ENCODE data around the gene LCOR.

The LCOR gene

GRCh38 chr10:96858706-96859050 lies 26.6 kb downstream of the LCOR start:
- Histone ChIP-seq H3K4me1 (ENCODE audit: control insufficient read depth, low read depth, low read length) (peaks cover 15% of the 10 kb centered on the region), H3K4me3 (ENCODE audit: low read length) (no peak overlapping the region), H3K36me3 (ENCODE audit: control insufficient read depth, low read depth, low read length) (peaks cover 5% of the 10 kb centered on the region), H3K9ac (ENCODE audit: low read length) (no peak overlapping the region), H3K9me3 (ENCODE audit: control insufficient read depth, low read depth, low read length) (no peaks in the 10 kb centered on the region), H3K27me3 (ENCODE audit: control insufficient read depth, insufficient read depth, low read length) (no peaks in the 10 kb centered on the region), H3K27ac (ENCODE audit: low read length) (no peak overlapping the region)

DNA sequence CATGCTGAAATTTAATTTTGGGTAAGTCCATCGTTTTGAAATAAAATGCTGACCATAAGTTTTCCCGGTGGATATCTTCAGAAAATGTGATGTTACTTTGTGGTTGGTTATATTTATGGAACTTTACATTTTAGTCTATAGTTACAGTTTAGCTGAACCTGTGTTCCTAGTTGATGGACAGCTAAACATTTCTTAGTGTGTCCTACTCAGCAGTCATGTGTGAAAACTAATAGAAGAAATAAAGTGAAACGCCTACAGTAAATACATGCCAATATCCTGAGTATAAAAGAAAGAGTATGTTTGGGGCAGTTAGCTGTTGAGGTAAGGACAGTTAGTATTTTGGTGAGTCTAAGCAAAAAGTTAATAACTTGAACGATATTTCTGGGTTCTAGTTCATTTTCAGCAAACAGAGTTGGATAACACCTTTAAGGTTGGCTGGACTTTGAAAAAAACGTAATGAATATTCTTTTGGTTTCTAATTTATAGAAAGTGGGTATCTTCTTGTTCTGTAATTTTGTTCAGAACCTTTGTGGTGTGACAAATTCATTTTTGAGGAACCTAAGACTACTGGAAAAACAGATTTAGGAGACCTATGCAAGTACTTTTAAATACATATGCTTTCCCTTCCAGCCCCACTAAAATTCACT lies 28.7 kb downstream of the LCOR start:
- Histone ChIP-seq H3K9me3 (ENCODE audit: control insufficient read depth, low read depth, low read length) (no peaks in the 10 kb centered on the region), H3K9ac (ENCODE audit: low read length) (no peak overlapping the region), H3K36me3 (ENCODE audit: control insufficient read depth, low read depth, low read length) (peaks cover 5% of the 10 kb centered on the region), H3K27ac (ENCODE audit: low read length) (no peak overlapping the region), H3K4me1 (ENCODE audit: control insufficient read depth, low read depth, low read length) (peaks cover 15% of the 10 kb centered on the region), H3K27me3 (ENCODE audit: control insufficient read depth, insufficient read depth, low read length) (no peaks in the 10 kb centered on the region), H3K4me3 (ENCODE audit: low read length) (no peak overlapping the region)

- Histone ChIP-seq H3K4me1 (ENCODE audit: control insufficient read depth, low read depth, low read length) (no peaks in the 10 kb centered on the region), H3K9ac (ENCODE audit: low read length) (no peak overlapping the region), H3K36me3 (ENCODE audit: control insufficient read depth, low read depth, low read length) (peaks cover under 1% of the 10 kb centered on the region), H3K27ac (ENCODE audit: low read length) (no peak overlapping the region), H3K27me3 (ENCODE audit: control insufficient read depth, insufficient read depth, low read length) (no peaks in the 10 kb centered on the region), H3K4me3 (ENCODE audit: low read length) (no peak overlapping the region), H3K9me3 (ENCODE audit: control insufficient read depth, low read depth, low read length) (no peaks in the 10 kb centered on the region)
Observed at GRCh38 chr10:96863922-96864543, 31.9 kb downstream of the LCOR start.

GRCh38 chr10:96873086-96873485 lies 41.0 kb downstream of the LCOR start:
- Histone ChIP-seq H3K27ac (ENCODE audit: low read length) (no peak overlapping the region), H3K27me3 (ENCODE audit: control insufficient read depth, insufficient read depth, low read length) (no peaks in the 10 kb centered on the region), H3K36me3 (ENCODE audit: control insufficient read depth, low read depth, low read length) (no peaks in the 10 kb centered on the region), H3K9me3 (ENCODE audit: control insufficient read depth, low read depth, low read length) (no peaks in the 10 kb centered on the region), H3K4me3 (ENCODE audit: low read length) (no peak overlapping the region), H3K9ac (ENCODE audit: low read length) (no peak overlapping the region), H3K4me1 (ENCODE audit: control insufficient read depth, low read depth, low read length) (no peaks in the 10 kb centered on the region)

GRCh38 chr10:96873756-96874467 lies 41.8 kb downstream of the LCOR start:
- no peaks in the 10 kb centered on the region for H3K36me3 ChIP-seq (ENCODE audit: control insufficient read depth, low read depth, low read length)
- H3K27me3 ChIP-seq (ENCODE audit: control insufficient read depth, insufficient read depth, low read length): no peaks in the 10 kb centered on the region
- H3K9ac ChIP-seq (ENCODE audit: low read length): no peak overlapping the region
- H3K4me1 ChIP-seq (ENCODE audit: control insufficient read depth, low read depth, low read length): no peaks in the 10 kb centered on the region
- H3K9me3 ChIP-seq (ENCODE audit: control insufficient read depth, low read depth, low read length): no peaks in the 10 kb centered on the region
- no peak overlapping the region for H3K27ac ChIP-seq (ENCODE audit: low read length)
- H3K4me3 ChIP-seq (ENCODE audit: low read length): no peak overlapping the region

GRCh38 chr10:96878057-96878456 lies 46.0 kb downstream of the LCOR start:
- no peaks in the 10 kb centered on the region for H3K9me3 ChIP-seq (ENCODE audit: control insufficient read depth, low read depth, low read length)
- H3K27ac ChIP-seq (ENCODE audit: low read length): no peak overlapping the region
- H3K4me1 ChIP-seq (ENCODE audit: control insufficient read depth, low read depth, low read length): no peaks in the 10 kb centered on the region
- no peak overlapping the region for H3K4me3 ChIP-seq (ENCODE audit: low read length)
- H3K9ac ChIP-seq (ENCODE audit: low read length): no peak overlapping the region
- H3K36me3 ChIP-seq (ENCODE audit: control insufficient read depth, low read depth, low read length): no peaks in the 10 kb centered on the region
- H3K27me3 ChIP-seq (ENCODE audit: control insufficient read depth, insufficient read depth, low read length): no peaks in the 10 kb centered on the region

DNA sequence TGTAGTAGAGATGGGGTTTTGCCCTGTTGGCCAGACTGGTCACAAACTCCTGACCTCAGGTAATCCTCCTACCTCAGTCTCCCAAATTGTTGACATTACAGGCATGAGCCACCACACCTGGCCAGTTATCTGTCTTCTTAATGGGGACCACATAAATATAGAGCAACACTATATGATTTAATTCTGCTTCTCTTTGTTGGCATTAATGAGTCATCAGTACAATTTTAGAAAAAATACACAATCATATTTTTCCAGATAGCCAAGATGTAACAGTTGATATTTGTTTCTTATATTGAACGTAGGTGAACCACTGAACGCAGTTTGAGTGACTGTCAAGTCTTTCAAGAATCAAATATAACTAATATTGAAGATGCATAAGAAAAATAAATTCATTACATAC lies 48.5 kb downstream of the LCOR start:
- no peak overlapping the region for H3K9ac ChIP-seq (ENCODE audit: low read length)
- H3K27me3 ChIP-seq (ENCODE audit: control insufficient read depth, insufficient read depth, low read length): no peaks in the 10 kb centered on the region
- no peaks in the 10 kb centered on the region for H3K4me1 ChIP-seq (ENCODE audit: control insufficient read depth, low read depth, low read length)
- H3K9me3 ChIP-seq (ENCODE audit: control insufficient read depth, low read depth, low read length): no peaks in the 10 kb centered on the region
- no peak overlapping the region for H3K4me3 ChIP-seq (ENCODE audit: low read length)
- H3K36me3 ChIP-seq (ENCODE audit: control insufficient read depth, low read depth, low read length): no peaks in the 10 kb centered on the region
- no peak overlapping the region for H3K27ac ChIP-seq (ENCODE audit: low read length)

DNA sequence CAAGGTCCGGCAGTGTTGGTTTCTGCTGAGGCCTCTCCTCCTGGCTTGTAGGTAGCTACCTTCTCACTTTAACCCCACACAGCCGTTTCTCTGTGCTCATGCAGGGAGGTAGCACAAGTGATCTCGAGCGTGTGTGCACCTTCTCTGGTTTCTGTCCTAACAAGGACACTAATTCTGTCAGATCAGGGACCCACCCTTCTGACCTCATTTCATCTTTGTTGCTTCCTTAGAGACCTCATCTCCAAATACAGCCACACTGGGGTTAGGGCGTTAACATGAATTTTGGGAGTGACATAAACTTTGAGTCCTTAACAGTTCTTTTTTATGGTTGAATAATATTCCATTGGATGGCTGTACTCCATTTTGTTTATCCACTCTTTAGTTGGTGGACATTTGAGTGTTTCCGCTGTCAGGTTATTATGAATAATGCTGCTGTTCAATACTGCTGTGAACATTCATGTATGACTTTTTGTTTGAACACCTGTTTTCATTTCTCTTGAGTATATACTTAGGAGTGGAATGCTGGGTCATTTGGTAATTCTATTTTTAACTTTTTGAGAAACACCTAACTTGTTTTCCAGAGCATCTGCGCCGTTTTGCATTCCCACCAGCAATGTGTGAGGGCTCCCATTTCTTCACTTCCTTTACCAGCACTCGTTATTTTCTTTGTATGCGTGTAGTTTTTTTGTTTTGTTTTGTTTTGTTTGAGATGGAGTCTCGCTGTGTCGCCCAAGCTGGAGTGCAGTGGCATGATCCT lies 57.5 kb downstream of the LCOR start:
- H3K9ac ChIP-seq (ENCODE audit: low read length): no peak overlapping the region
- peaks cover 7% of the 10 kb centered on the region for H3K36me3 ChIP-seq (ENCODE audit: control insufficient read depth, low read depth, low read length)
- no peaks in the 10 kb centered on the region for H3K9me3 ChIP-seq (ENCODE audit: control insufficient read depth, low read depth, low read length)
- no peak overlapping the region for H3K4me3 ChIP-seq (ENCODE audit: low read length)
- no peaks in the 10 kb centered on the region for H3K27me3 ChIP-seq (ENCODE audit: control insufficient read depth, insufficient read depth, low read length)
- no peak overlapping the region for H3K27ac ChIP-seq (ENCODE audit: low read length)
- peaks cover 3% of the 10 kb centered on the region for H3K4me1 ChIP-seq (ENCODE audit: control insufficient read depth, low read depth, low read length)

GRCh38 chr10:96890172-96890513 lies 58.0 kb downstream of the LCOR start:
- Histone ChIP-seq H3K4me1 (ENCODE audit: control insufficient read depth, low read depth, low read length) (peaks cover 3% of the 10 kb centered on the region), H3K9me3 (ENCODE audit: control insufficient read depth, low read depth, low read length) (no peaks in the 10 kb centered on the region), H3K9ac (ENCODE audit: low read length) (no peak overlapping the region), H3K36me3 (ENCODE audit: control insufficient read depth, low read depth, low read length) (peaks cover 7% of the 10 kb centered on the region), H3K4me3 (ENCODE audit: low read length) (no peak overlapping the region), H3K27me3 (ENCODE audit: control insufficient read depth, insufficient read depth, low read length) (no peaks in the 10 kb centered on the region), H3K27ac (ENCODE audit: low read length) (no peak overlapping the region)

GRCh38 chr10:96890580-96890979 lies 58.5 kb downstream of the LCOR start:
- H3K9ac ChIP-seq (ENCODE audit: low read length): no peak overlapping the region
- no peaks in the 10 kb centered on the region for H3K27me3 ChIP-seq (ENCODE audit: control insufficient read depth, insufficient read depth, low read length)
- no peak overlapping the region for H3K27ac ChIP-seq (ENCODE audit: low read length)
- H3K9me3 ChIP-seq (ENCODE audit: control insufficient read depth, low read depth, low read length): no peaks in the 10 kb centered on the region
- peaks cover 3% of the 10 kb centered on the region for H3K4me1 ChIP-seq (ENCODE audit: control insufficient read depth, low read depth, low read length)
- no peak overlapping the region for H3K4me3 ChIP-seq (ENCODE audit: low read length)
- peaks cover 7% of the 10 kb centered on the region for H3K36me3 ChIP-seq (ENCODE audit: control insufficient read depth, low read depth, low read length)

DNA sequence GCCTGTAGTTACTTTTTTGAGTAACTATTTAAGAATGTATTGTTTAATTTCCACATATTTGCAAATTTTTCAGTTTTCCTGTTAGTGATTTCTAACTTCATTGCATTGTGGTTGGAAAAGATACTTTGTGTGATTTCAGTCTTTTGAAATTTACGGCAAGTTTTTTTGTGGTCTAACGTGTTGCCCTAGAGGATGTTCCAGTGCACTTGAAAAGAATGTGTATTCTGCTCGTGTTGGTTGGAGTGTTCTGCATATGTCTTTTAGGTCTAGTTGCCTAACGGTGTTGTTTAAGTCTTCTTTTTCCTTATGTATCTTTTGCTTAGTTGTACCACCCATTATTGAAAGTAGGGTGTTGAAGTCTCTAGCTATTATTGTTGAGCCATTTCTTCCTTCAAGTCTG lies 59.7 kb downstream of the LCOR start:
- peaks cover 4% of the 10 kb centered on the region for H3K4me1 ChIP-seq (ENCODE audit: control insufficient read depth, low read depth, low read length)
- no peaks in the 10 kb centered on the region for H3K9me3 ChIP-seq (ENCODE audit: control insufficient read depth, low read depth, low read length)
- H3K9ac ChIP-seq (ENCODE audit: low read length): no peak overlapping the region
- H3K4me3 ChIP-seq (ENCODE audit: low read length): no peak overlapping the region
- no peaks in the 10 kb centered on the region for H3K36me3 ChIP-seq (ENCODE audit: control insufficient read depth, low read depth, low read length)
- no peaks in the 10 kb centered on the region for H3K27me3 ChIP-seq (ENCODE audit: control insufficient read depth, insufficient read depth, low read length)
- H3K27ac ChIP-seq (ENCODE audit: low read length): no peak overlapping the region
